NCI-H82 (cell line): ENCODE data around the gene FBH1.
A peak's percentile ranks its signal among the peaks of the same experiment; 100 is the strongest.
"Not testable (repeated sequence)": the region's sequence is repeated elsewhere in the genome, so short reads cannot be mapped to it uniquely, and the experiment has no call there.

Experiments
- DNase-seq: peaks from one replicate; lab custom pipeline; 2025; lab: John Stamatoyannopoulos, UW

FBH1 gene

GRCh38 chr10:5942001-5942400 lies 52.0 kb downstream of the FBH1 start:
- DNase-seq, result no peak

GRCh38 chr10:5942474-5942873 lies 52.4 kb downstream of the FBH1 start:
- no peak for DNase-seq

- no peak for DNase-seq
These were observed 53.5 kb downstream of the FBH1 start for GRCh38 chr10:5943536-5943935.

GRCh38 chr10:5944389-5945189 lies 54.5 kb downstream of the FBH1 start:
- DNase-seq, result no peak

GRCh38 chr10:5945190-5945509 lies 55.1 kb downstream of the FBH1 start:
- DNase-seq, result no peak

- no peak for DNase-seq
These were observed 55.7 kb downstream of the FBH1 start for GRCh38 chr10:5945561-5946418.

- DNase-seq, result not testable (repeated sequence)
These were observed 56.4 kb downstream of the FBH1 start for GRCh38 chr10:5946419-5946775.

- no peak for DNase-seq
These were observed 56.7 kb downstream of the FBH1 start for GRCh38 chr10:5946786-5947185.

GRCh38 chr10:5947471-5948207 lies 57.6 kb downstream of the FBH1 start:
- no peak for DNase-seq

- no peak for DNase-seq
These were observed 58.2 kb downstream of the FBH1 start for GRCh38 chr10:5948208-5948585.

- peak; percentile 52 for DNase-seq
These were observed 59.1 kb downstream of the FBH1 start for GRCh38 chr10:5949009-5949759.

- no peak for DNase-seq
These were observed 61.2 kb downstream of the FBH1 start for GRCh38 chr10:5951167-5951711.

- DNase-seq, result no peak
These were observed 61.8 kb downstream of the FBH1 start for GRCh38 chr10:5951721-5952407.

GRCh38 chr10:5952731-5953385 lies 62.8 kb downstream of the FBH1 start:
- DNase-seq, result no peak

GRCh38 chr10:5953676-5954075 lies 63.6 kb downstream of the FBH1 start:
- DNase-seq, result no peak

- no peak for DNase-seq
These were observed 66.3 kb downstream of the FBH1 start for GRCh38 chr10:5956146-5956936.

- DNase-seq, result no peak
These were observed 68.0 kb downstream of the FBH1 start for GRCh38 chr10:5958077-5958476.

- DNase-seq, result no peak
These were observed 68.6 kb downstream of the FBH1 start for GRCh38 chr10:5958675-5959074.

GRCh38 chr10:5959142-5959541 lies 69.1 kb downstream of the FBH1 start:
- no peak for DNase-seq

- peak; percentile 13 for DNase-seq
These were observed 69.6 kb downstream of the FBH1 start for GRCh38 chr10:5959581-5960069.
